Keratinocyte (primary cell): ENCODE data around the gene DNAH10. TPM values are rescaled to one million over a fixed set of nuclear protein-coding genes. Genes with fewer than 3 reads are reported as not detected.

Source experiments
- DNase-seq: peaks from one replicate; pipeline ENCODE4 v3.0.0-alpha.2; 2011; ENCODE audit warnings: low read depth, missing footprints, low spot score
- FAIRE-seq: peaks from 2 replicates; lab custom pipeline; 2011; peaks lifted over from hg19 to GRCh38; lab: Jason Lieb, UNC
- H2AFZ ChIP-seq: 2 replicates; pipeline ENCODE4 v1.6.0; 2012; ENCODE audit warnings: low read length, control low read depth, inconsistent platforms; ENCODE audit not compliant: control insufficient read depth
- H3K27ac ChIP-seq: 2 replicates; pipeline ENCODE4 v1.5.1; 2011; ENCODE audit warnings: low read length; ENCODE audit not compliant: control insufficient read depth, insufficient read depth
- H3K27me3 ChIP-seq: 3 replicates; pipeline ENCODE4 v1.6.0; 2011; ENCODE audit warnings: low read length; ENCODE audit not compliant: control insufficient read depth, insufficient read depth; ENCODE audit errors: extremely low read depth
- H3K36me3 ChIP-seq, 2 experiments: 2 replicates in 1 of 2; 3 replicates in 1 of 2; pipeline ENCODE4 v1.5.1; 2011; ENCODE audit warnings: low read length in 2 of 2, mild to moderate bottlenecking in 1 of 2; ENCODE audit not compliant: control insufficient read depth in 2 of 2, insufficient read depth in 2 of 2; ENCODE audit errors: extremely low read depth in 1 of 2
- H3K4me1 ChIP-seq: 3 replicates; pipeline ENCODE4 v1.5.1; 2011; ENCODE audit warnings: low read length; ENCODE audit not compliant: control insufficient read depth, insufficient read depth; ENCODE audit errors: extremely low read depth
- H3K4me2 ChIP-seq: 3 replicates; pipeline ENCODE4 v1.6.0; 2011; ENCODE audit warnings: low read depth, low read length; ENCODE audit not compliant: control insufficient read depth, insufficient read depth; ENCODE audit errors: extremely low read depth
- H3K4me3 ChIP-seq, 3 experiments: fragments of 200-600 bp in 1 of 3; sonication (generic) in 1 of 3; 2 replicates in 2 of 3; 3 replicates in 1 of 3; pipeline ENCODE4 v1.5.1; 2011 to 2016; ENCODE audit warnings: low read length in 3 of 3, mild to moderate bottlenecking in 3 of 3, control low read depth in 2 of 3, inconsistent platforms in 1 of 3, low read depth in 1 of 3, mixed read lengths in 1 of 3, mixed run types in 1 of 3, moderate library complexity in 1 of 3; ENCODE audit not compliant: control insufficient read depth in 2 of 3, insufficient read depth in 2 of 3; ENCODE audit errors: extremely low read depth in 1 of 3
- H3K79me2 ChIP-seq: 2 replicates; pipeline ENCODE4 v1.6.0; 2012; ENCODE audit warnings: low read length; ENCODE audit not compliant: control insufficient read depth, insufficient read depth
- H3K9ac ChIP-seq: 3 replicates; pipeline ENCODE4 v1.6.0; 2011; ENCODE audit warnings: low read length; ENCODE audit not compliant: control insufficient read depth, insufficient read depth; ENCODE audit errors: extremely low read depth
- H3K9me1 ChIP-seq: 3 replicates; pipeline ENCODE4 v1.6.0; 2011; ENCODE audit warnings: low read length; ENCODE audit not compliant: control insufficient read depth, insufficient read depth; ENCODE audit errors: extremely low read depth
- H3K9me3 ChIP-seq: 2 replicates; pipeline ENCODE4 v1.5.1; 2012; ENCODE audit warnings: low read depth, low read length; ENCODE audit not compliant: control insufficient read depth
- H4K20me1 ChIP-seq: 3 replicates; pipeline ENCODE4 v1.6.0; 2011; ENCODE audit warnings: low read length; ENCODE audit not compliant: control insufficient read depth, insufficient read depth; ENCODE audit errors: extremely low read depth
- CTCF ChIP-seq, 3 experiments: IDR thresholded peaks in 1 of 3; conservative IDR thresholded peaks in 1 of 3; optimal IDR thresholded peaks in 1 of 3; 2 replicates in 2 of 3; 3 replicates in 1 of 3; pipeline versions ENCODE3 to v1.5.1; 2011; ENCODE audit warnings: low read length in 3 of 3, mild to moderate bottlenecking in 3 of 3, moderate library complexity in 2 of 3, control low read depth in 1 of 3, inconsistent platforms in 1 of 3; ENCODE audit not compliant: insufficient read depth in 2 of 3; ENCODE audit errors: extremely low read depth in 1 of 3
- EZH2 ChIP-seq: IDR thresholded peaks from one replicate; pipeline ENCODE4 v1.6.1; 2012; ENCODE audit warnings: inconsistent platforms, mild to moderate bottlenecking, low read length, moderate library complexity
- dilution Hi-C: fragments of 300-500 bp; cut with MboI; formaldehyde crosslinking; loops from one replicate; pipeline ENCODE4 v1.7.0; 2020; ENCODE audit warnings: low sequenced_read_pairs; ENCODE audit not compliant: extremely low pct_ligation_motif_present
- polyA plus RNA-seq, 5 experiments: library from polyadenylated mRNA; depleted of rRNA in 3 of 5; stranded (reverse) in 3 of 5; stranded (forward) in 1 of 5; unstranded in 1 of 5; fragments of >200 nt; gene quantifications; 1 replicate in 1 of 5; 2 replicates in 3 of 5; 3 replicates in 1 of 5; pipeline versions ENCODE4 v1.2.1 to v1.2.3, GENCODE V29; 2011 to 2012; ENCODE audit warnings: missing spikeins in 2 of 5, low read depth in 1 of 5, low replicate concordance in 1 of 5

DNAH10 gene
- polyA plus RNA-seq, 1 donor (not counting 4 experiments of a cell fraction or from before 2014, with no cell fraction given) = 0.08 TPM

GRCh38 chr12:123832052-123832451 is 70.0 kb downstream of the DNAH10 start:
- dilution Hi-C loops = no loop called here
- no peak for TF ChIP-seq CTCF (optimal IDR thresholded peaks at IDR 0.05 in 1 of 3, IDR thresholded peaks at IDR 0.05 in 1 of 3, conservative IDR thresholded peaks at IDR 0.05 in 1 of 3; ENCODE audit: extremely low read depth in 1 of 3, insufficient read depth in 2 of 3, low read length in 3 of 3)
- no peak for TF ChIP-seq EZH2

GRCh38 chr12:123833830-123834229 is 71.7 kb downstream of the DNAH10 start:
- H3K27me3 ChIP-seq = no peaks in the 10 kb centered on the region
- no peaks in the 10 kb centered on the region for H3K9me3 ChIP-seq
- H3K27ac ChIP-seq = no peak overlapping the region
- no peaks in the 10 kb centered on the region for H3K79me2 ChIP-seq
- no peaks in the 10 kb centered on the region for H4K20me1 ChIP-seq
- TF ChIP-seq EZH2 = no peak
- TF ChIP-seq CTCF (optimal IDR thresholded peaks at IDR 0.05 in 1 of 3, IDR thresholded peaks at IDR 0.05 in 1 of 3, conservative IDR thresholded peaks at IDR 0.05 in 1 of 3; ENCODE audit: extremely low read depth in 1 of 3, insufficient read depth in 2 of 3, low read length in 3 of 3) = no peak
- no peak overlapping the region for H2AFZ ChIP-seq
- FAIRE-seq = no peak
- H3K4me2 ChIP-seq = no peak overlapping the region
- H3K9ac ChIP-seq = no peak overlapping the region
- no peaks in the 10 kb centered on the region for H3K4me1 ChIP-seq
- no peaks in the 10 kb centered on the region for H3K36me3 ChIP-seq
- no peak for DNase-seq
- no peaks in the 10 kb centered on the region for H3K9me1 ChIP-seq
- dilution Hi-C loops = no loop called here
- no peak overlapping the region for H3K4me3 ChIP-seq

More at GRCh38 chr12:123832052-123832451, 70.0 kb downstream of the DNAH10 start:
- H3K36me3 ChIP-seq = no peaks in the 10 kb centered on the region
- H3K4me2 ChIP-seq = no peak overlapping the region
- no peak overlapping the region for H3K27ac ChIP-seq
- H3K4me1 ChIP-seq = no peaks in the 10 kb centered on the region
- DNase-seq = no peak
- no peak overlapping the region for H2AFZ ChIP-seq
- H3K4me3 ChIP-seq = no peak overlapping the region
- FAIRE-seq = no peak
- H3K27me3 ChIP-seq = peaks cover 6% of the 10 kb centered on the region
- H3K79me2 ChIP-seq = no peaks in the 10 kb centered on the region
- H3K9me1 ChIP-seq = no peaks in the 10 kb centered on the region
- H4K20me1 ChIP-seq = no peaks in the 10 kb centered on the region
- no peaks in the 10 kb centered on the region for H3K9me3 ChIP-seq
- H3K9ac ChIP-seq = no peak overlapping the region
